CD14-positive monocyte (primary cell): ENCODE data around the gene KRT222. TPM values are rescaled to one million over a fixed set of nuclear protein-coding genes. Genes with fewer than 3 reads are reported as not detected.

ENCODE experiments used
- DNase-seq, 3 donors: peaks; one replicate each; pipeline ENCODE4 v3.0.0-alpha.2; 2011 to 2022
- H2AFZ ChIP-seq: 2 replicates; pipeline ENCODE4 v1.6.0; 2012; ENCODE audit warnings: mild to moderate bottlenecking, low read depth, low read length, inconsistent platforms; ENCODE audit not compliant: insufficient read depth, poor library complexity, severe bottlenecking
- H3K27ac ChIP-seq, 2 donors: 1 replicate in 1 of 2; 2 replicates in 1 of 2; pipeline ENCODE4 v1.5.1; 2012 to 2013; ENCODE audit warnings: low read length in 2 of 2, control low read depth in 1 of 2, inconsistent platforms in 1 of 2, low read depth in 1 of 2, mild to moderate bottlenecking in 1 of 2
- H3K27me3 ChIP-seq, 2 donors: one replicate each; pipeline versions ENCODE4 v1.6.0 to v1.6.1; 2011 to 2013; ENCODE audit warnings: low read length in 2 of 2; ENCODE audit not compliant: control insufficient read depth in 2 of 2, insufficient read depth in 2 of 2
- H3K36me3 ChIP-seq, 2 donors: replicated peaks in 1 of 2; 1 replicate in 1 of 2; 2 replicates in 1 of 2; pipeline versions ENCODE4 v1.5.1 to v1.6.1; 2012 to 2013; ENCODE audit warnings: low read length in 2 of 2, control low read depth in 1 of 2, inconsistent platforms in 1 of 2, mild to moderate bottlenecking in 1 of 2; ENCODE audit not compliant: insufficient read depth in 2 of 2, control insufficient read depth in 1 of 2
- H3K4me1 ChIP-seq, 2 donors: 1 replicate in 1 of 2; 2 replicates in 1 of 2; pipeline versions ENCODE4 v1.5.1 to v1.6.1; 2012 to 2013; ENCODE audit warnings: low read length in 2 of 2, control low read depth in 1 of 2, inconsistent platforms in 1 of 2, mild to moderate bottlenecking in 1 of 2, moderate library complexity in 1 of 2; ENCODE audit not compliant: insufficient read depth in 2 of 2, control insufficient read depth in 1 of 2
- H3K4me2 ChIP-seq: replicated peaks from 2 replicates; pipeline ENCODE3; 2012; ENCODE audit warnings: low read length, moderate library complexity, mild to moderate bottlenecking; ENCODE audit not compliant: poor library complexity, severe bottlenecking; ENCODE audit errors: extremely low read depth
- H3K4me3 ChIP-seq, 3 experiments: fragments of 200-600 bp in 1 of 3; sonication (generic) in 1 of 3; replicated peaks in 1 of 3; 1 replicate in 2 of 3; 2 replicates in 1 of 3; pipeline ENCODE4 v1.5.1; 2011 to 2013; ENCODE audit warnings: low read length in 3 of 3, mild to moderate bottlenecking in 3 of 3, control low read depth in 2 of 3, low read depth in 2 of 3, inconsistent platforms in 1 of 3, moderate library complexity in 1 of 3
- H3K79me2 ChIP-seq: 2 replicates; pipeline ENCODE4 v1.6.0; 2012; ENCODE audit warnings: mild to moderate bottlenecking, control low read depth, inconsistent platforms, low read length, moderate library complexity; ENCODE audit not compliant: insufficient read depth
- H3K9ac ChIP-seq: 2 replicates; pipeline ENCODE4 v1.6.0; 2017; ENCODE audit warnings: low read length, mild to moderate bottlenecking; ENCODE audit not compliant: insufficient read depth, poor library complexity, severe bottlenecking
- H3K9me3 ChIP-seq, 2 donors: replicated peaks in 1 of 2; 1 replicate in 1 of 2; 2 replicates in 1 of 2; pipeline versions ENCODE4 v1.5.1 to v1.6.1; 2012 to 2013; ENCODE audit warnings: low read length in 2 of 2, control low read depth in 1 of 2; ENCODE audit not compliant: control insufficient read depth in 1 of 2, insufficient read depth in 1 of 2
- H4K20me1 ChIP-seq: 2 replicates; pipeline ENCODE4 v1.6.0; 2012; ENCODE audit warnings: mild to moderate bottlenecking, low read length, control low read depth, moderate library complexity; ENCODE audit not compliant: insufficient read depth
- H3K27ac Mint-ChIP-seq, 7 donors: one replicate each; pipeline ENCODE4 v1.8.0; 2020; ENCODE audit warnings: mild to moderate bottlenecking in 7 of 7, mixed read lengths in 7 of 7, moderate library complexity in 6 of 7, inconsistent platforms in 2 of 7
- H3K27me3 Mint-ChIP-seq, 3 donors: one replicate each; pipeline ENCODE4 v1.8.0; 2021 to 2022; ENCODE audit warnings: low read depth in 3 of 3, mild to moderate bottlenecking in 3 of 3, mixed read lengths in 3 of 3, moderate library complexity in 3 of 3, inconsistent platforms in 1 of 3
- H3K36me3 Mint-ChIP-seq, 2 donors: one replicate each; pipeline ENCODE4 v1.8.0; 2020; ENCODE audit warnings: mixed read lengths in 2 of 2, inconsistent platforms in 1 of 2, mild to moderate bottlenecking in 1 of 2
- H3K4me1 Mint-ChIP-seq: one replicate; pipeline ENCODE4 v1.8.0; 2020; ENCODE audit warnings: mild to moderate bottlenecking, mixed read lengths
- H3K4me3 Mint-ChIP-seq, 2 donors: one replicate each; pipeline ENCODE4 v1.8.0; 2020; ENCODE audit warnings: mild to moderate bottlenecking in 2 of 2, mixed read lengths in 2 of 2, moderate library complexity in 1 of 2
- H3K9me3 Mint-ChIP-seq, 7 donors: one replicate each; pipeline ENCODE4 v1.8.0; 2020 to 2022; ENCODE audit warnings: mixed read lengths in 7 of 7, mild to moderate bottlenecking in 6 of 7, moderate library complexity in 6 of 7, inconsistent platforms in 2 of 7
- CTCF ChIP-seq: fragments of 200-600 bp; IDR thresholded peaks from one replicate; pipeline ENCODE4 v1.8.0; 2022; ENCODE audit warnings: antibody characterized with exemption, mild to moderate bottlenecking
- WGBS: methylation state at CpG from one replicate; pipeline ENCODE4 v1.1.5; 2013; ENCODE audit warnings: missing lambda C conversion rate; ENCODE audit not compliant: insufficient coverage; 5-methylcytosine and 5-hydroxymethylcytosine counted together
- intact Hi-C, 2 donors: fragments of 100-400 bp; cut with micrococcal nuclease; formaldehyde crosslinking; loops; one replicate each; pipeline versions ENCODE4 v1.15.0 to v1.15.1; 2023
- polyA plus RNA-seq, 3 donors: library from polyadenylated mRNA; depleted of rRNA in 1 of 3; unstranded in 2 of 3; stranded (reverse) in 1 of 3; fragments of 300-500 nt in 2 of 3; fragments of >200 nt in 1 of 3; fragmentation: Illumina TruSeq in 2 of 3; gene quantifications; 1 replicate in 2 of 3; 2 replicates in 1 of 3; pipeline ENCODE4 v1.2.3, GENCODE V29; 2012 to 2021

KRT222 gene
- polyA plus RNA-seq, 3 donors: not detected

GRCh38 chr17:40695874-40696472 lies 31.0 kb upstream of the KRT222 start:
- no peak for DNase-seq
- WGBS: 87% methylated on average over 4 of the region's 6 CpGs
- H2AFZ ChIP-seq: no peak overlapping the region
- no peaks in the 10 kb centered on the region for H3K4me1 ChIP-seq
- H3K9me3 ChIP-seq: no peaks in the 10 kb centered on the region
- no peak overlapping the region for H3K27ac ChIP-seq
- no peaks in the 10 kb centered on the region for H4K20me1 ChIP-seq
- H3K4me2 ChIP-seq: no peak overlapping the region
- Mint-ChIP-seq H3K36me3 (no peaks in the 10 kb centered on the region), H3K4me3 (no peak overlapping the region), H3K27ac (no peak overlapping the region), H3K9me3 (peaks cover 0 to 2% (median 0%) of the 10 kb centered on the region in 7 donors), H3K27me3 (peaks cover 16 to 61% (median 17%) of the 10 kb centered on the region in 3 donors), H3K4me1 (no peaks in the 10 kb centered on the region)
- no peak overlapping the region for H3K9ac ChIP-seq
- peaks cover 9 to 15% of the 10 kb centered on the region in 2 donors for H3K27me3 ChIP-seq
- intact Hi-C loops: no loop called here
- H3K79me2 ChIP-seq: no peaks in the 10 kb centered on the region
- H3K36me3 ChIP-seq: no peaks in the 10 kb centered on the region
- TF ChIP-seq CTCF: no peak
- H3K4me3 ChIP-seq: no peak overlapping the region

GRCh38 chr17:40694584-40694983 lies 29.6 kb upstream of the KRT222 start:
- intact Hi-C loops: no loop called here
- Mint-ChIP-seq H3K4me3 (no peak overlapping the region), H3K27ac (no peak overlapping the region), H3K27me3 (peaks cover 16 to 54% (median 17%) of the 10 kb centered on the region in 3 donors), H3K9me3 (peaks cover 0 to 2% (median 0%) of the 10 kb centered on the region in 7 donors), H3K4me1 (no peaks in the 10 kb centered on the region), H3K36me3 (no peaks in the 10 kb centered on the region)
- H3K4me3 ChIP-seq: no peak overlapping the region
- no peak overlapping the region for H3K4me2 ChIP-seq
- H3K4me1 ChIP-seq: no peaks in the 10 kb centered on the region
- H3K79me2 ChIP-seq: no peaks in the 10 kb centered on the region
- no peak overlapping the region for H3K27ac ChIP-seq
- TF ChIP-seq CTCF: no peak
- no peak overlapping the region for H3K9ac ChIP-seq
- H2AFZ ChIP-seq: no peak overlapping the region
- DNase-seq: no peak
- H3K9me3 ChIP-seq: no peaks in the 10 kb centered on the region
- no peaks in the 10 kb centered on the region for H3K36me3 ChIP-seq
- WGBS: 95% methylated on average over 6 of the region's 9 CpGs
- H4K20me1 ChIP-seq: no peaks in the 10 kb centered on the region
- H3K27me3 ChIP-seq: peaks cover 8 to 19% of the 10 kb centered on the region in 2 donors
